K562 (cell line): ENCODE measurements around the gene CTF1. TPM values are rescaled to one million over a fixed set of nuclear protein-coding genes. Genes with fewer than 3 reads are reported as not detected.

Experiments used
- ARID1B ChIP-seq: fragments of 450-650 bp; IDR thresholded peaks from 2 replicates; pipeline ENCODE4 v1.6.1; 2016; ENCODE audit warnings: antibody characterized with exemption, mild to moderate bottlenecking, inconsistent platforms
- ARID4B ChIP-seq: sonication (generic); formaldehyde crosslinking; IDR thresholded peaks from 2 replicates; pipeline ENCODE4 v1.8.0; 2022; ENCODE audit warnings: mild to moderate bottlenecking, missing genetic modification reagents
- ARNT ChIP-seq, 2 experiments: fragments of 450-650 bp; IDR thresholded peaks; 2 replicates each; pipeline ENCODE4 v1.6.1; 2016; ENCODE audit warnings: mild to moderate bottlenecking in 1 of 2
- ATF7 ChIP-seq: fragments of 450-650 bp; IDR thresholded peaks from 2 replicates; pipeline ENCODE4 v1.7.1; 2014; ENCODE audit warnings: mild to moderate bottlenecking, moderate library complexity
- CXXC5 ChIP-seq: fragments of 250-450 bp; sonication (Bioruptor Pico); IDR thresholded peaks from 2 replicates; pipeline ENCODE4 v1.8.0; 2022; ENCODE audit warnings: inconsistent platforms, mild to moderate bottlenecking, moderate library complexity
- DPF2 ChIP-seq: fragments of 450-650 bp; IDR thresholded peaks from 2 replicates; pipeline ENCODE4 v1.6.1; 2016
- ELF1 ChIP-seq: fragments of 200-800 bp; sonication (Bioruptor generic); IDR thresholded peaks from 2 replicates; pipeline ENCODE4 v1.6.1; 2016; ENCODE audit warnings: missing genetic modification characterization, missing compliant biosample characterization
- HEY1 ChIP-seq: fragments of 250-450 bp; sonication (Bioruptor Pico); IDR thresholded peaks from 2 replicates; pipeline ENCODE4 v1.5.0; 2020; ENCODE audit warnings: mild to moderate bottlenecking, moderate library complexity, borderline replicate concordance
- KLF6 ChIP-seq: fragments of 250-450 bp; sonication (Bioruptor Pico); IDR thresholded peaks from 2 replicates; pipeline ENCODE4 v1.4.0; 2020; ENCODE audit warnings: mild to moderate bottlenecking, moderate library complexity, borderline replicate concordance
- POLR2AphosphoS5 ChIP-seq: IDR thresholded peaks from 2 replicates; pipeline ENCODE4 v1.6.1; 2011; ENCODE audit warnings: mild to moderate bottlenecking, low read depth, low read length, moderate library complexity; ENCODE audit not compliant: control insufficient read depth, insufficient read depth
- ZBED1 ChIP-seq: IDR thresholded peaks from 2 replicates; pipeline ENCODE4 v1.6.1; 2014
- ZBTB7A ChIP-seq: IDR thresholded peaks from 2 replicates; pipeline ENCODE4 v1.6.1; 2011; ENCODE audit warnings: low read depth, mild to moderate bottlenecking, low read length, moderate library complexity, borderline replicate concordance; ENCODE audit not compliant: control insufficient read depth
- ZNF395 ChIP-seq: fragments of 200-800 bp; sonication (Bioruptor generic); IDR thresholded peaks from 2 replicates; pipeline ENCODE4 v1.6.1; 2017; ENCODE audit warnings: missing genetic modification characterization, missing compliant biosample characterization
- polyA plus RNA-seq, 8 experiments: library from polyadenylated mRNA; depleted of rRNA in 4 of 8; stranded (reverse) in 5 of 8; unstranded in 3 of 8; fragments of >200 nt; fragmentation: Nextera tagmentation in 2 of 8; fragmentation: Illumina TruSeq in 1 of 8; extraction: Ambion mirVana in 2 of 8; extraction: Trizol in 1 of 8; gene quantifications; 2 replicates each; pipeline versions ENCODE4 v1.2.1 to v1.2.3, GENCODE V29; 2011 to 2014; ENCODE audit warnings: inconsistent platforms in 1 of 8, missing spikeins in 1 of 8
- total RNA-seq, 7 experiments: library from RNA; depleted of rRNA in 6 of 7; stranded (reverse); fragments of >200 nt in 6 of 7; fragmentation: Illumina TruSeq in 2 of 7; extraction: Trizol in 2 of 7; gene quantifications; 2 replicates each; pipeline versions ENCODE4 v1.2.1 to v1.2.3, GENCODE V29; 2011 to 2021; ENCODE audit warnings: low replicate concordance in 1 of 7
- TF ChIP-seq, protein P1 (sequence below): fragments of 150-350 bp; IDR thresholded peaks from 2 replicates; pipeline ENCODE4 v1.6.1; 2014; ENCODE audit warnings: low read depth, mild to moderate bottlenecking, low read length, borderline replicate concordance
- TF ChIP-seq, protein P2 (sequence below): fragments of 450-650 bp; IDR thresholded peaks from 2 replicates; pipeline ENCODE4 v1.6.1; 2016; ENCODE audit warnings: borderline replicate concordance

CTF1 gene
- total and polyA plus RNA-seq, 9 of the 15 experiments (the other 6 are each of a cell fraction or from before 2014, with no cell fraction given): 0.24 to 2.5 (median 0.44) TPM

DNA sequence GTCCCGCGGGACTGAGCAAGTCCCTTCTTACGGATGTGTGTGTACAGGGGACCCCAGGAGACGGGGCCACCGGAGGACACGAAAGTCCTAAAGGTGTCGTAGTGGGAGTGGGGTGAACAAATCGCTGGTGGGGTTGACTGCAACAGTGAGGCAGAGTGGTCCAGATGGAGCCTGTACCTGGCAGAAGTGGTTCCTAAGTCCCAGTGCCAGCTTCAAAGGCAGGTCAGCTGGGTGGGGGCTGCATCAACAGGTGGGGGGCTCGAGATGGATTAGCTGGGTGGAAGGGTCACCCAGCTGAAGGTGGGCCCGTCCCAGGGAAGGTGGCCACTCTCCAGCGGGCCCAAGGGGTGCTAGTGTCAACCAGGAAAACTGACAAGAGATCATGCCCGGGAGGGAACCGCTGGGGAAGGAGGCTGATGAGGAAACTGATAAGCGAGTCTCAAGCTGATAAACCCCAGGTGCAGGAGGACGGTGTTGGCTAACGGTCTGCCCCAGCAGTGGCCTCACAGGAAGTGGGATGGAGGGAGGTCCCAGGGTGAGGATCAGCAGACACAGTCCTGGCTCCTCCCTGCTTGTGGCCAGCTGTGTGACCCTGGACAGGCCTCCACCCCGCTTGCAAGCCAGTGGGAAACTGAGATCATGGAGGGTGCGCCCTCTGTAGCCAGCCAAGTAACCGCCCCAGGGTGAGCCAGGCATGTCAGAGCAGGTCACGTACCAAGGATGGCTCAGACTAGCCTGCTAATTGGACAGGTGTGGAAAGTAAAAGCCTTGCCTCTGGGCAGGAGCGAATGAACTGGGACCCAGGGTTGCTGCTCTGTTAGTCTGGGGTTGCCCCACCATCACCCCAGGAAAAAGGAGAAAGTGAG, 53.5 kb downstream of the CTF1 start (continued):
- TF ChIP-seq, protein P1, sequence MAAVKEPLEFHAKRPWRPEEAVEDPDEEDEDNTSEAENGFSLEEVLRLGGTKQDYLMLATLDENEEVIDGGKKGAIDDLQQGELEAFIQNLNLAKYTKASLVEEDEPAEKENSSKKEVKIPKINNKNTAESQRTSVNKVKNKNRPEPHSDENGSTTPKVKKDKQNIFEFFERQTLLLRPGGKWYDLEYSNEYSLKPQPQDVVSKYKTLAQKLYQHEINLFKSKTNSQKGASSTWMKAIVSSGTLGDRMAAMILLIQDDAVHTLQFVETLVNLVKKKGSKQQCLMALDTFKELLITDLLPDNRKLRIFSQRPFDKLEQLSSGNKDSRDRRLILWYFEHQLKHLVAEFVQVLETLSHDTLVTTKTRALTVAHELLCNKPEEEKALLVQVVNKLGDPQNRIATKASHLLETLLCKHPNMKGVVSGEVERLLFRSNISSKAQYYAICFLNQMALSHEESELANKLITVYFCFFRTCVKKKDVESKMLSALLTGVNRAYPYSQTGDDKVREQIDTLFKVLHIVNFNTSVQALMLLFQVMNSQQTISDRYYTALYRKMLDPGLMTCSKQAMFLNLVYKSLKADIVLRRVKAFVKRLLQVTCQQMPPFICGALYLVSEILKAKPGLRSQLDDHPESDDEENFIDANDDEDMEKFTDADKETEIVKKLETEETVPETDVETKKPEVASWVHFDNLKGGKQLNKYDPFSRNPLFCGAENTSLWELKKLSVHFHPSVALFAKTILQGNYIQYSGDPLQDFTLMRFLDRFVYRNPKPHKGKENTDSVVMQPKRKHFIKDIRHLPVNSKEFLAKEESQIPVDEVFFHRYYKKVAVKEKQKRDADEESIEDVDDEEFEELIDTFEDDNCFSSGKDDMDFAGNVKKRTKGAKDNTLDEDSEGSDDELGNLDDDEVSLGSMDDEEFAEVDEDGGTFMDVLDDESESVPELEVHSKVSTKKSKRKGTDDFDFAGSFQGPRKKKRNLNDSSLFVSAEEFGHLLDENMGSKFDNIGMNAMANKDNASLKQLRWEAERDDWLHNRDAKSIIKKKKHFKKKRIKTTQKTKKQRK: no peak
- peak; percentile 87 for TF ChIP-seq DPF2
- TF ChIP-seq HEY1 (CRISPR knock-in tag): no peak
- peak; percentile 15; the same call in 1 of the 2 replicates for TF ChIP-seq KLF6
- 0 out of 4 replicates have a peak, but pooled peaks of 1 of the 2 experiments have one; percentile 55 for TF ChIP-seq ARNT (IDR thresholded peaks at IDR 0.05)
- TF ChIP-seq CXXC5: peak; percentile 57
- peak; percentile 77; the same call in 1 of the 2 replicates for TF ChIP-seq ATF7
- TF ChIP-seq ZBED1: 0 out of 2 replicates have a peak, but pooled peaks have one; percentile 23
- peak; percentile 85 for TF ChIP-seq POLR2AphosphoS5
- peak; percentile 87 for TF ChIP-seq ARID1B
- TF ChIP-seq ELF1 (tag): peak; percentile 80
- peak; percentile 26; the same call in 1 of the 2 replicates for TF ChIP-seq ZBTB7A
- TF ChIP-seq, protein P2, sequence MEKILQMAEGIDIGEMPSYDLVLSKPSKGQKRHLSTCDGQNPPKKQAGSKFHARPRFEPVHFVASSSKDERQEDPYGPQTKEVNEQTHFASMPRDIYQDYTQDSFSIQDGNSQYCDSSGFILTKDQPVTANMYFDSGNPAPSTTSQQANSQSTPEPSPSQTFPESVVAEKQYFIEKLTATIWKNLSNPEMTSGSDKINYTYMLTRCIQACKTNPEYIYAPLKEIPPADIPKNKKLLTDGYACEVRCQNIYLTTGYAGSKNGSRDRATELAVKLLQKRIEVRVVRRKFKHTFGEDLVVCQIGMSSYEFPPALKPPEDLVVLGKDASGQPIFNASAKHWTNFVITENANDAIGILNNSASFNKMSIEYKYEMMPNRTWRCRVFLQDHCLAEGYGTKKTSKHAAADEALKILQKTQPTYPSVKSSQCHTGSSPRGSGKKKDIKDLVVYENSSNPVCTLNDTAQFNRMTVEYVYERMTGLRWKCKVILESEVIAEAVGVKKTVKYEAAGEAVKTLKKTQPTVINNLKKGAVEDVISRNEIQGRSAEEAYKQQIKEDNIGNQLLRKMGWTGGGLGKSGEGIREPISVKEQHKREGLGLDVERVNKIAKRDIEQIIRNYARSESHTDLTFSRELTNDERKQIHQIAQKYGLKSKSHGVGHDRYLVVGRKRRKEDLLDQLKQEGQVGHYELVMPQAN: peak; percentile 71; the same call in 1 of the 2 replicates
- TF ChIP-seq ARID4B: peak; percentile 45; the same call in 1 of the 2 replicates
- peak; percentile 53; the same call in 1 of the 2 replicates for TF ChIP-seq ZNF395 (CRISPR knock-in tag)
